ENCODE measurements around the gene JMJD8. TPM values are rescaled to one million over a fixed set of nuclear protein-coding genes. Genes with fewer than 3 reads are reported as not detected.

JMJD8 gene
- total and polyA plus RNA-seq, 2 experiments from 2014 or later = 48.5 to 82.5 TPM

- TF ChIP-seq, protein P1, sequence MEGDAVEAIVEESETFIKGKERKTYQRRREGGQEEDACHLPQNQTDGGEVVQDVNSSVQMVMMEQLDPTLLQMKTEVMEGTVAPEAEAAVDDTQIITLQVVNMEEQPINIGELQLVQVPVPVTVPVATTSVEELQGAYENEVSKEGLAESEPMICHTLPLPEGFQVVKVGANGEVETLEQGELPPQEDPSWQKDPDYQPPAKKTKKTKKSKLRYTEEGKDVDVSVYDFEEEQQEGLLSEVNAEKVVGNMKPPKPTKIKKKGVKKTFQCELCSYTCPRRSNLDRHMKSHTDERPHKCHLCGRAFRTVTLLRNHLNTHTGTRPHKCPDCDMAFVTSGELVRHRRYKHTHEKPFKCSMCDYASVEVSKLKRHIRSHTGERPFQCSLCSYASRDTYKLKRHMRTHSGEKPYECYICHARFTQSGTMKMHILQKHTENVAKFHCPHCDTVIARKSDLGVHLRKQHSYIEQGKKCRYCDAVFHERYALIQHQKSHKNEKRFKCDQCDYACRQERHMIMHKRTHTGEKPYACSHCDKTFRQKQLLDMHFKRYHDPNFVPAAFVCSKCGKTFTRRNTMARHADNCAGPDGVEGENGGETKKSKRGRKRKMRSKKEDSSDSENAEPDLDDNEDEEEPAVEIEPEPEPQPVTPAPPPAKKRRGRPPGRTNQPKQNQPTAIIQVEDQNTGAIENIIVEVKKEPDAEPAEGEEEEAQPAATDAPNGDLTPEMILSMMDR (conservative IDR thresholded peaks at IDR 0.05; ENCODE audit: low read depth in 2 of 2) = no peak
- TF ChIP-seq ZNF114 (CRISPR knock-in tag; IDR thresholded peaks at IDR 0.05) (no peak), EZH2 (IDR thresholded peaks at IDR 0.05; ENCODE audit: low read depth, unreplicated experiment) (peak; percentile 39), REST (IDR thresholded peaks at IDR 0.05; ENCODE audit: unreplicated experiment) (peak; percentile 84), NANOG (IDR thresholded peaks at IDR 0.05; ENCODE audit: borderline replicate concordance) (no peak), STAT1 (IDR thresholded peaks at IDR 0.05; ENCODE audit: unreplicated experiment) (no peak)
These were observed 16.8 kb upstream of the JMJD8 start (continued) for GRCh38 chr16:700684-701584.

- Mint-ChIP-seq H3K9me3 (no peaks in the 10 kb centered on the region; the same call in 2 of the 3 replicates), H3K27ac (no peak overlapping the region), H3K4me3 (no peak overlapping the region), H3K36me3 (ENCODE audit: low read depth) (no peaks in the 10 kb centered on the region), H3K27me3 (ENCODE audit: insufficient read depth, low read depth, poor library complexity) (peaks cover 72% of the 10 kb centered on the region), H3K4me1 (peaks cover 3% of the 10 kb centered on the region; the same call in 1 of the 3 replicates)
- Histone ChIP-seq H3K36me3 (ENCODE audit: insufficient read depth) (no peaks in the 10 kb centered on the region), H3K9me2 (ENCODE audit: insufficient read depth) (no peaks in the 10 kb centered on the region), H3K79me2 (replicated peaks; ENCODE audit: insufficient read depth) (no peaks in the 10 kb centered on the region), H3K4me2 (no peak overlapping the region), H3K4me3 (no peak overlapping the region), H4K20me1 (replicated peaks; ENCODE audit: insufficient read depth) (no peaks in the 10 kb centered on the region; the same call in 1 of the 2 replicates), H3K4me1 (ENCODE audit: insufficient read depth) (no peaks in the 10 kb centered on the region; the same call in 1 of the 2 replicates), H2AFZ (no peak overlapping the region), H3F3A (replicated peaks; ENCODE audit: low read depth) (no peaks in the 10 kb centered on the region), H3K27ac (ENCODE audit: low read depth) (no peak overlapping the region), H3K27me3 (ENCODE audit: insufficient read depth) (peaks cover 87% of the 10 kb centered on the region)
- DNase-seq (ENCODE audit: low spot score) (no peak), ATAC-seq (no peak)
- TF ChIP-seq, protein P2, sequence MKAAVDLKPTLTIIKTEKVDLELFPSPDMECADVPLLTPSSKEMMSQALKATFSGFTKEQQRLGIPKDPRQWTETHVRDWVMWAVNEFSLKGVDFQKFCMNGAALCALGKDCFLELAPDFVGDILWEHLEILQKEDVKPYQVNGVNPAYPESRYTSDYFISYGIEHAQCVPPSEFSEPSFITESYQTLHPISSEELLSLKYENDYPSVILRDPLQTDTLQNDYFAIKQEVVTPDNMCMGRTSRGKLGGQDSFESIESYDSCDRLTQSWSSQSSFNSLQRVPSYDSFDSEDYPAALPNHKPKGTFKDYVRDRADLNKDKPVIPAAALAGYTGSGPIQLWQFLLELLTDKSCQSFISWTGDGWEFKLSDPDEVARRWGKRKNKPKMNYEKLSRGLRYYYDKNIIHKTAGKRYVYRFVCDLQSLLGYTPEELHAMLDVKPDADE (IDR thresholded peaks at IDR 0.05) = no peak
- TF ChIP-seq JUNB (IDR thresholded peaks at IDR 0.05; ENCODE audit: unreplicated experiment) (no peak), CREB1 (CRISPR knock-in tag; IDR thresholded peaks at IDR 0.05; ENCODE audit: low read depth) (no peak), EZH2 (IDR thresholded peaks at IDR 0.05; ENCODE audit: low read depth, unreplicated experiment) (no peak), STAT1 (IDR thresholded peaks at IDR 0.05; ENCODE audit: unreplicated experiment) (no peak), EZH2phosphoT487 (IDR thresholded peaks at IDR 0.05; ENCODE audit: unreplicated experiment) (no peak), POLR2AphosphoS5 (IDR thresholded peaks at IDR 0.05; ENCODE audit: low read depth) (no peak), NANOG (IDR thresholded peaks at IDR 0.05; ENCODE audit: borderline replicate concordance) (no peak), REST (IDR thresholded peaks at IDR 0.05; ENCODE audit: unreplicated experiment) (no peak), ZNF114 (CRISPR knock-in tag; IDR thresholded peaks at IDR 0.05) (no peak)
- TF ChIP-seq, protein P1 (conservative IDR thresholded peaks at IDR 0.05; ENCODE audit: low read depth in 2 of 2) = no peak
These were observed 15.0 kb upstream of the JMJD8 start for GRCh38 chr16:698911-699671.
